GM23338 (cell line): Measurements from ENCODE around the gene AQP6. TPM values are rescaled to one million over a fixed set of nuclear protein-coding genes. Genes with fewer than 3 reads are reported as not detected.

ENCODE experiments used
- ATAC-seq: fragments of 200-7000 bp; cut with Tn5 transposase; 3 replicates; pipeline ENCODE4 v1.9.1; 2020
- DNase-seq: peaks from one replicate; pipeline ENCODE4 v3.0.0-alpha.2; 2015; ENCODE audit warnings: low spot score
- H2AFZ ChIP-seq: fragments of 200-600 bp; sonication (generic); 2 replicates; pipeline ENCODE4 v1.8.0; 2016; ENCODE audit warnings: antibody characterized with exemption, mild to moderate bottlenecking, moderate library complexity
- H3F3A ChIP-seq: fragments of 200-600 bp; sonication (generic); replicated peaks from 2 replicates; pipeline ENCODE4 v1.8.0; 2017; ENCODE audit warnings: antibody characterized with exemption, mixed run types, low read depth
- H3K27ac ChIP-seq: fragments of 200-600 bp; sonication (generic); 2 replicates; pipeline ENCODE4 v1.6.1; 2016; ENCODE audit warnings: low read depth
- H3K27me3 ChIP-seq: fragments of 200-600 bp; sonication (generic); 2 replicates; pipeline ENCODE4 v1.8.0; 2016; ENCODE audit warnings: mild to moderate bottlenecking, mixed run types, moderate library complexity; ENCODE audit not compliant: insufficient read depth
- H3K36me3 ChIP-seq: fragments of 200-600 bp; sonication (generic); 2 replicates; pipeline ENCODE4 v1.8.0; 2016; ENCODE audit warnings: mild to moderate bottlenecking; ENCODE audit not compliant: insufficient read depth
- H3K4me1 ChIP-seq: fragments of 200-600 bp; sonication (generic); 2 replicates; pipeline ENCODE4 v1.8.0; 2016; ENCODE audit warnings: mild to moderate bottlenecking, moderate library complexity; ENCODE audit not compliant: insufficient read depth
- H3K4me2 ChIP-seq: fragments of 200-600 bp; sonication (generic); 2 replicates; pipeline ENCODE4 v1.7.1; 2017; ENCODE audit warnings: mixed run types
- H3K4me3 ChIP-seq: fragments of 200-600 bp; sonication (generic); 2 replicates; pipeline ENCODE4 v1.6.1; 2016; ENCODE audit warnings: mixed run types
- H3K79me2 ChIP-seq: fragments of 200-600 bp; sonication (generic); replicated peaks from 2 replicates; pipeline ENCODE4 v1.8.0; 2017; ENCODE audit warnings: mild to moderate bottlenecking; ENCODE audit not compliant: insufficient read depth
- H3K9me2 ChIP-seq: fragments of 200-600 bp; sonication (generic); 2 replicates; pipeline ENCODE4 v1.8.0; 2017; ENCODE audit not compliant: insufficient read depth
- H4K20me1 ChIP-seq: fragments of 200-600 bp; sonication (generic); replicated peaks from 2 replicates; pipeline ENCODE4 v1.8.0; 2017; ENCODE audit warnings: mild to moderate bottlenecking; ENCODE audit not compliant: insufficient read depth
- H3K27ac Mint-ChIP-seq: 2 replicates; pipeline ENCODE4 v1.8.0; 2020; ENCODE audit warnings: inconsistent platforms, mild to moderate bottlenecking, moderate library complexity, mixed read lengths
- H3K27me3 Mint-ChIP-seq: 3 replicates; pipeline ENCODE4 v1.8.0; 2022; ENCODE audit warnings: low read depth, mild to moderate bottlenecking, moderate library complexity, mixed read lengths, inconsistent platforms; ENCODE audit not compliant: insufficient read depth, poor library complexity
- H3K36me3 Mint-ChIP-seq: 3 replicates; pipeline ENCODE4 v1.8.0; 2021; ENCODE audit warnings: low read depth, mild to moderate bottlenecking, inconsistent platforms, moderate library complexity, mixed read lengths
- H3K4me1 Mint-ChIP-seq: 3 replicates; pipeline ENCODE4 v1.8.0; 2020; ENCODE audit warnings: mild to moderate bottlenecking, inconsistent platforms, mixed read lengths
- H3K4me3 Mint-ChIP-seq: 3 replicates; pipeline ENCODE4 v1.8.0; 2021; ENCODE audit warnings: moderate library complexity, mild to moderate bottlenecking, inconsistent platforms, mixed read lengths
- H3K9me3 Mint-ChIP-seq: 3 replicates; pipeline ENCODE4 v1.8.0; 2020; ENCODE audit warnings: moderate library complexity, mild to moderate bottlenecking, inconsistent platforms, mixed read lengths
- CREB1 ChIP-seq: fragments of 250-450 bp; sonication (Bioruptor Pico); IDR thresholded peaks from 2 replicates; pipeline ENCODE4 v1.5.0; 2020; ENCODE audit warnings: low read depth, mild to moderate bottlenecking, moderate library complexity
- CTCF ChIP-seq, 2 experiments: fragments of 200-600 bp in 1 of 2; sonication (generic) in 1 of 2; conservative IDR thresholded peaks; 2 replicates each; pipeline versions ENCODE4 v1.5.1 to v1.6.1; 2016 to 2017; ENCODE audit warnings: antibody characterized with exemption in 2 of 2, low read depth in 2 of 2, mild to moderate bottlenecking in 2 of 2, moderate library complexity in 1 of 2
- ETS1 ChIP-seq: IDR thresholded peaks from 2 replicates; pipeline ENCODE4 v1.6.1; 2016; ENCODE audit warnings: antibody characterized with exemption
- EZH2 ChIP-seq: fragments of 200-600 bp; sonication (generic); IDR thresholded peaks from one replicate; pipeline ENCODE4 v1.8.0; 2017; ENCODE audit warnings: antibody characterized with exemption, mild to moderate bottlenecking, low read depth; ENCODE audit not compliant: unreplicated experiment
- EZH2phosphoT487 ChIP-seq: fragments of 200-600 bp; sonication (generic); IDR thresholded peaks from one replicate; pipeline ENCODE4 v1.8.1; 2018; ENCODE audit warnings: antibody characterized with exemption; ENCODE audit not compliant: unreplicated experiment
- JUNB ChIP-seq: IDR thresholded peaks from one replicate; pipeline ENCODE4 v1.6.1; 2016; ENCODE audit warnings: antibody characterized with exemption; ENCODE audit not compliant: unreplicated experiment
- NANOG ChIP-seq: IDR thresholded peaks from 2 replicates; pipeline ENCODE4 v1.6.1; 2016; ENCODE audit warnings: antibody characterized with exemption, borderline replicate concordance
- POLR2AphosphoS5 ChIP-seq: IDR thresholded peaks from 2 replicates; pipeline ENCODE4 v1.6.1; 2016; ENCODE audit warnings: antibody characterized with exemption, low read depth
- STAT1 ChIP-seq: IDR thresholded peaks from one replicate; pipeline ENCODE4 v1.6.1; 2016; ENCODE audit warnings: antibody characterized with exemption; ENCODE audit not compliant: unreplicated experiment
- ZNF114 ChIP-seq: fragments of 250-450 bp; sonication (Bioruptor Pico); IDR thresholded peaks from 2 replicates; pipeline ENCODE4 v1.5.0; 2020; ENCODE audit warnings: mild to moderate bottlenecking, moderate library complexity
- ZNF331 ChIP-seq: fragments of 250-450 bp; sonication (Bioruptor Pico); IDR thresholded peaks from 2 replicates; pipeline ENCODE4 v1.5.0; 2020; ENCODE audit warnings: low read depth, mild to moderate bottlenecking, moderate library complexity
- ZNF462 ChIP-seq: fragments of 250-450 bp; sonication (Bioruptor Pico); IDR thresholded peaks from 2 replicates; pipeline ENCODE4 v1.5.0; 2020; ENCODE audit warnings: mild to moderate bottlenecking, moderate library complexity
- polyA plus RNA-seq: library from polyadenylated mRNA; unstranded; fragments of >200 nt; fragmentation: Nextera tagmentation; extraction: Ambion mirVana; gene quantifications from 2 replicates; pipeline ENCODE4 v1.2.1, GENCODE V29; 2016
- total RNA-seq: library from RNA; depleted of rRNA; stranded (reverse); fragments of >200 nt; shearing (Covaris generic); gene quantifications from 2 replicates; pipeline ENCODE4 v1.2.3, GENCODE V29; 2014

AQP6 gene
- total and polyA plus RNA-seq, 2 experiments from 2014 or later = 0.08 TPM; not detected in 1

GRCh38 chr12:49943625-49943960 is 29.2 kb upstream of the AQP6 start:
- H3K27ac ChIP-seq = no peak overlapping the region
- Mint-ChIP-seq H3K4me3 (no peak overlapping the region), H3K36me3 (no peaks in the 10 kb centered on the region), H3K4me1 (peaks cover 41% of the 10 kb centered on the region), H3K27me3 (peaks cover 14% of the 10 kb centered on the region), H3K27ac (no peak overlapping the region), H3K9me3 (no peaks in the 10 kb centered on the region)
- no peaks in the 10 kb centered on the region for H3K9me2 ChIP-seq
- H3K79me2 ChIP-seq = no peaks in the 10 kb centered on the region
- TF ChIP-seq EZH2phosphoT487 = no peak
- no peak for TF ChIP-seq ETS1
- no peak for TF ChIP-seq ZNF462 (CRISPR knock-in tag)
- TF ChIP-seq CREB1 (CRISPR knock-in tag) = no peak
- TF ChIP-seq ZNF331 = no peak
- TF ChIP-seq EZH2 = no peak
- no peak for TF ChIP-seq JUNB
- TF ChIP-seq ZNF114 (CRISPR knock-in tag) = no peak
- no peak for TF ChIP-seq POLR2AphosphoS5
- TF ChIP-seq STAT1 = no peak
- TF ChIP-seq NANOG = no peak
- TF ChIP-seq CTCF (conservative IDR thresholded peaks at IDR 0.05; ENCODE audit: low read depth in 2 of 2) = no peak
- ATAC-seq (no peak), DNase-seq (no peak)
- H3K4me2 ChIP-seq = no peak overlapping the region
- H3K36me3 ChIP-seq = no peaks in the 10 kb centered on the region
- H3K4me3 ChIP-seq = no peak overlapping the region
- H2AFZ ChIP-seq = no peak overlapping the region
- H3K4me1 ChIP-seq = peaks cover 26% of the 10 kb centered on the region
- H3K27me3 ChIP-seq = no peaks in the 10 kb centered on the region
- no peaks in the 10 kb centered on the region for H4K20me1 ChIP-seq
- H3F3A ChIP-seq = no peaks in the 10 kb centered on the region
